Measurements from ENCODE around the gene LRRC8B. TPM values are rescaled to one million over a fixed set of nuclear protein-coding genes. Genes with fewer than 3 reads are reported as not detected.

Gene LRRC8B
- total RNA-seq, 1 experiment from 2014 or later = 24.2 TPM

DNA sequence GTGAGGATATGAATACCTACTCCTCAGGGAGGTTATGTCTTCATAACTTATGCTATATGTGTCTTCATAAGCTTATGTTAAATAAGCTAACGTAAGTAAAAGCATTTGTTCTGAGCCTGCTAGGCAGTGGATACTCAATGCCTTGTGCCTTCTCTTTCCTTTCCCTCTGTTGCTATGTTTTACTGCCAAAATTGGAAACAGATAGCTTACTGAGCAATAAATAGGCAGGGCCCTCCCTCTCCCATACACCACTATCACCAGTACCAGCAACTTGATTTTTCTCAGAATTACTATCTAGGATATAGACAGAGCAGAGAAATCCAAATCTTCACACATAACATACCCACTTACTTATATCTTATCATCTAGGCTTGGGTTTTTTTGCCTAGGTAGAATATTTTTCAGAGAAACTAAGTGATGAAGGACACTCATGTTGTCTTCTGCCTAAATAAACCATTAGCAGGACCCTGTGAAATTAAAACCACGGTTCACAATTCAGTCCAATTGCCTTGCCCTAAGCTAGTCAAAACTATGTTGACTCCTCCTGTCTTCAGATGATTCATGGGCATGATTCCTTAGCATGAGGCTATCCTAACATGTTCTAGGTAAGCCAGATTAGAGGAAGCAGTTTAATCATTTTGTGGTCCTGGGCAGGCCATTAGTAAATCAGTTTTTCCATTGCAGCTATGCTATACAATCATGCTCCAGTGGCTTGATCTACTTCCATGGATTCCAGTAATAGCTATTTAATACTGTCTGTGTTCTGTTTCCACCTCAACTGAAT is 92.4 kb downstream of the LRRC8B start:
- Mint-ChIP-seq H3K9me3 (peaks cover 30% of the 10 kb centered on the region), H3K4me3 (no peak overlapping the region), H3K36me3 (peaks cover 33% of the 10 kb centered on the region), H3K27me3 (ENCODE audit: low read depth) (no peaks in the 10 kb centered on the region), H3K27ac (no peak overlapping the region), H3K4me1 (peaks cover 4% of the 10 kb centered on the region)
- no peak for TF ChIP-seq ZNF423 (CRISPR knock-in tag; IDR thresholded peaks at IDR 0.05)
- CTCF ChIA-PET = interaction anchor here (2.5 kb wide), 1 partner anchor 146 kb away, joined by 11 read pairs; no protein-coding TSS in a partner anchor
- POLR2A ChIA-PET = no interaction called here
- ATAC-seq = no peak
- DNase-seq (ENCODE audit: low spot score) = no peak

DNA sequence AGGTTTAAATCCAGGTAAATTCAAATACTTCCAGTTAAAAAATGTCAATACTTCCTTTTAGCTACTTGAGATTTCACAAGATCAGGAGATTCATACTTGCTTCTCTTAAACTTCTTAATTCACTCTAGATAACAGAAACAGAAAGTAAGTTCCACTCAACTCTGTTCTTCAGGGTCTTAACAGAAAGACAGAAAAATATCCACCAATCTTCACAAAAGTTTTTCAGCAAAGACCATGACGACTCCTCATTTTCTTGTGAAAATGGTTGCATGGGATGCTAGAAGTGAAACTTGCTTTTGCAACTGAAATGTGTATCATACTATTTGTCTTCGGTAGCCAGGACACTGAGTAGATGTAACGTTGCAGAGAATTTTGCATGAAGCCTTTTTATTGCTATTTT is 96.0 kb downstream of the LRRC8B start:
- Mint-ChIP-seq H3K9me3 (peaks cover 30% of the 10 kb centered on the region), H3K4me1 (no peaks in the 10 kb centered on the region), H3K27me3 (ENCODE audit: low read depth) (no peaks in the 10 kb centered on the region), H3K27ac (no peak overlapping the region), H3K36me3 (peaks cover 33% of the 10 kb centered on the region), H3K4me3 (no peak overlapping the region)
- TF ChIP-seq, protein P1, sequence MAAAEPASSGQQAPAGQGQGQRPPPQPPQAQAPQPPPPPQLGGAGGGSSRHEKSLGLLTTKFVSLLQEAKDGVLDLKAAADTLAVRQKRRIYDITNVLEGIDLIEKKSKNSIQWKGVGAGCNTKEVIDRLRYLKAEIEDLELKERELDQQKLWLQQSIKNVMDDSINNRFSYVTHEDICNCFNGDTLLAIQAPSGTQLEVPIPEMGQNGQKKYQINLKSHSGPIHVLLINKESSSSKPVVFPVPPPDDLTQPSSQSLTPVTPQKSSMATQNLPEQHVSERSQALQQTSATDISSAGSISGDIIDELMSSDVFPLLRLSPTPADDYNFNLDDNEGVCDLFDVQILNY (CRISPR knock-in tag; IDR thresholded peaks at IDR 0.05) = no peak
- no peak for TF ChIP-seq CREM (CRISPR knock-in tag; IDR thresholded peaks at IDR 0.05)
- TF ChIP-seq ZNF416 (CRISPR knock-in tag; IDR thresholded peaks at IDR 0.05) = no peak
- TF ChIP-seq, protein P2, sequence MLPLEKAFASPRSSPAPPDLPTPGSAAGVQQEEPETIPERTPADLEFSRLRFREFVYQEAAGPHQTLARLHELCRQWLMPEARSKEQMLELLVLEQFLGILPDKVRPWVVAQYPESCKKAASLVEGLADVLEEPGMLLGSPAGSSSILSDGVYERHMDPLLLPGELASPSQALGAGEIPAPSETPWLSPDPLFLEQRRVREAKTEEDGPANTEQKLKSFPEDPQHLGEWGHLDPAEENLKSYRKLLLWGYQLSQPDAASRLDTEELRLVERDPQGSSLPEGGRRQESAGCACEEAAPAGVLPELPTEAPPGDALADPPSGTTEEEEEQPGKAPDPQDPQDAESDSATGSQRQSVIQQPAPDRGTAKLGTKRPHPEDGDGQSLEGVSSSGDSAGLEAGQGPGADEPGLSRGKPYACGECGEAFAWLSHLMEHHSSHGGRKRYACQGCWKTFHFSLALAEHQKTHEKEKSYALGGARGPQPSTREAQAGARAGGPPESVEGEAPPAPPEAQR (CRISPR knock-in tag; IDR thresholded peaks at IDR 0.05) = no peak
- TF ChIP-seq NR1H2 (CRISPR knock-in tag; IDR thresholded peaks at IDR 0.05) = no peak
- TF ChIP-seq CREB1 (CRISPR knock-in tag; IDR thresholded peaks at IDR 0.05) = no peak
- TF ChIP-seq RELA (CRISPR knock-in tag; IDR thresholded peaks at IDR 0.05; ENCODE audit: borderline replicate concordance) = no peak
- no peak for TF ChIP-seq RORB (CRISPR knock-in tag; IDR thresholded peaks at IDR 0.05)
- TF ChIP-seq ZNF232 (CRISPR knock-in tag; IDR thresholded peaks at IDR 0.05) = no peak
- TF ChIP-seq, protein P3, sequence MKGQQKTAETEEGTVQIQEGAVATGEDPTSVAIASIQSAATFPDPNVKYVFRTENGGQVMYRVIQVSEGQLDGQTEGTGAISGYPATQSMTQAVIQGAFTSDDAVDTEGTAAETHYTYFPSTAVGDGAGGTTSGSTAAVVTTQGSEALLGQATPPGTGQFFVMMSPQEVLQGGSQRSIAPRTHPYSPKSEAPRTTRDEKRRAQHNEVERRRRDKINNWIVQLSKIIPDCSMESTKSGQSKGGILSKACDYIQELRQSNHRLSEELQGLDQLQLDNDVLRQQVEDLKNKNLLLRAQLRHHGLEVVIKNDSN (CRISPR knock-in tag; IDR thresholded peaks at IDR 0.05) = no peak
- TF ChIP-seq, protein P4, sequence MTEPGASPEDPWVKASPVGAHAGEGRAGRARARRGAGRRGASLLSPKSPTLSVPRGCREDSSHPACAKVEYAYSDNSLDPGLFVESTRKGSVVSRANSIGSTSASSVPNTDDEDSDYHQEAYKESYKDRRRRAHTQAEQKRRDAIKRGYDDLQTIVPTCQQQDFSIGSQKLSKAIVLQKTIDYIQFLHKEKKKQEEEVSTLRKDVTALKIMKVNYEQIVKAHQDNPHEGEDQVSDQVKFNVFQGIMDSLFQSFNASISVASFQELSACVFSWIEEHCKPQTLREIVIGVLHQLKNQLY (CRISPR knock-in tag; IDR thresholded peaks at IDR 0.05) = no peak
- TF ChIP-seq, protein P5, sequence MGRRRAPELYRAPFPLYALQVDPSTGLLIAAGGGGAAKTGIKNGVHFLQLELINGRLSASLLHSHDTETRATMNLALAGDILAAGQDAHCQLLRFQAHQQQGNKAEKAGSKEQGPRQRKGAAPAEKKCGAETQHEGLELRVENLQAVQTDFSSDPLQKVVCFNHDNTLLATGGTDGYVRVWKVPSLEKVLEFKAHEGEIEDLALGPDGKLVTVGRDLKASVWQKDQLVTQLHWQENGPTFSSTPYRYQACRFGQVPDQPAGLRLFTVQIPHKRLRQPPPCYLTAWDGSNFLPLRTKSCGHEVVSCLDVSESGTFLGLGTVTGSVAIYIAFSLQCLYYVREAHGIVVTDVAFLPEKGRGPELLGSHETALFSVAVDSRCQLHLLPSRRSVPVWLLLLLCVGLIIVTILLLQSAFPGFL (CRISPR knock-in tag; IDR thresholded peaks at IDR 0.05; ENCODE audit: borderline replicate concordance) = no peak
- TF ChIP-seq, protein P6, sequence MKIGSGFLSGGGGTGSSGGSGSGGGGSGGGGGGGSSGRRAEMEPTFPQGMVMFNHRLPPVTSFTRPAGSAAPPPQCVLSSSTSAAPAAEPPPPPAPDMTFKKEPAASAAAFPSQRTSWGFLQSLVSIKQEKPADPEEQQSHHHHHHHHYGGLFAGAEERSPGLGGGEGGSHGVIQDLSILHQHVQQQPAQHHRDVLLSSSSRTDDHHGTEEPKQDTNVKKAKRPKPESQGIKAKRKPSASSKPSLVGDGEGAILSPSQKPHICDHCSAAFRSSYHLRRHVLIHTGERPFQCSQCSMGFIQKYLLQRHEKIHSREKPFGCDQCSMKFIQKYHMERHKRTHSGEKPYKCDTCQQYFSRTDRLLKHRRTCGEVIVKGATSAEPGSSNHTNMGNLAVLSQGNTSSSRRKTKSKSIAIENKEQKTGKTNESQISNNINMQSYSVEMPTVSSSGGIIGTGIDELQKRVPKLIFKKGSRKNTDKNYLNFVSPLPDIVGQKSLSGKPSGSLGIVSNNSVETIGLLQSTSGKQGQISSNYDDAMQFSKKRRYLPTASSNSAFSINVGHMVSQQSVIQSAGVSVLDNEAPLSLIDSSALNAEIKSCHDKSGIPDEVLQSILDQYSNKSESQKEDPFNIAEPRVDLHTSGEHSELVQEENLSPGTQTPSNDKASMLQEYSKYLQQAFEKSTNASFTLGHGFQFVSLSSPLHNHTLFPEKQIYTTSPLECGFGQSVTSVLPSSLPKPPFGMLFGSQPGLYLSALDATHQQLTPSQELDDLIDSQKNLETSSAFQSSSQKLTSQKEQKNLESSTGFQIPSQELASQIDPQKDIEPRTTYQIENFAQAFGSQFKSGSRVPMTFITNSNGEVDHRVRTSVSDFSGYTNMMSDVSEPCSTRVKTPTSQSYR (CRISPR knock-in tag; IDR thresholded peaks at IDR 0.05) = no peak
- no peak for TF ChIP-seq SMAD4 (CRISPR knock-in tag; IDR thresholded peaks at IDR 0.05)
- TF ChIP-seq ZNF423 (CRISPR knock-in tag; IDR thresholded peaks at IDR 0.05) = no peak
- no peak for TF ChIP-seq KAT7 (CRISPR knock-in tag; IDR thresholded peaks at IDR 0.05; ENCODE audit: borderline replicate concordance)
- TF ChIP-seq ZNF317 (CRISPR knock-in tag; IDR thresholded peaks at IDR 0.05; ENCODE audit: borderline replicate concordance, low read depth) = no peak
- ChIA-PET CTCF (interaction anchor here (1.1 kb wide), 1 partner anchor 142 kb away, joined by 3 read pairs; no protein-coding TSS in a partner anchor), POLR2A (no interaction called here)
- DNase-seq (ENCODE audit: low spot score) (no peak), ATAC-seq (no peak)

Measured in WTC11 (cell line).